H1 (cell line): ENCODE results near the gene RAB14. TPM values are rescaled to one million over a fixed set of nuclear protein-coding genes. Genes with fewer than 3 reads are reported as not detected.

Experiments
- CTCF ChIA-PET: fragments of 300-600 bp; sonication (Branson Sonifier 250); formaldehyde crosslinking; loops from one replicate; lab custom pipeline; 2021; ENCODE audit not compliant: partially characterized antibody; lab: Charles Lee
- POLR2A ChIA-PET: fragments of 300-600 bp; sonication (Branson Sonifier 250); formaldehyde crosslinking; loops from one replicate; lab custom pipeline; 2021; ENCODE audit warnings: inconsistent platforms; ENCODE audit not compliant: partially characterized antibody; lab: Charles Lee
- DNase-seq, 2 experiments: peaks; one replicate each; pipeline versions ENCODE4 v3.0.0 to v3.0.0-alpha.2; 2010 to 2022; ENCODE audit warnings: low spot score in 2 of 2, low read depth in 1 of 2, mixed read lengths in 1 of 2
- FAIRE-seq: peaks from 2 replicates; lab custom pipeline; 2011; peaks lifted over from hg19 to GRCh38; lab: Jason Lieb, UNC
- H2AFZ ChIP-seq: 2 replicates; pipeline ENCODE4 v1.8.1; 2012; ENCODE audit warnings: low read length, inconsistent platforms
- H2AK5ac ChIP-seq: 2 replicates; pipeline ENCODE4 v1.6.1; 2013; ENCODE audit warnings: low read depth, low read length
- H2BK120ac ChIP-seq: replicated peaks from 2 replicates; pipeline ENCODE3; 2013; ENCODE audit warnings: low read depth, low read length, inconsistent platforms
- H2BK12ac ChIP-seq: 2 replicates; pipeline ENCODE4 v1.6.1; 2013; ENCODE audit warnings: low read depth, low read length
- H2BK15ac ChIP-seq: 2 replicates; pipeline ENCODE4 v1.6.1; 2013; ENCODE audit warnings: low read length
- H2BK20ac ChIP-seq: 2 replicates; pipeline ENCODE4 v1.6.1; 2013; ENCODE audit warnings: low read length
- H2BK5ac ChIP-seq: 2 replicates; pipeline ENCODE4 v1.6.1; 2013; ENCODE audit warnings: low read depth, low read length
- H3K14ac ChIP-seq: 2 replicates; pipeline ENCODE4 v1.6.1; 2013; ENCODE audit warnings: inconsistent platforms; ENCODE audit not compliant: insufficient read length
- H3K18ac ChIP-seq: 2 replicates; pipeline ENCODE4 v1.6.1; 2013; ENCODE audit warnings: low read length; ENCODE audit errors: extremely low read depth
- H3K23ac ChIP-seq: 2 replicates; pipeline ENCODE4 v1.6.1; 2013; ENCODE audit warnings: inconsistent platforms; ENCODE audit not compliant: insufficient read length
- H3K23me2 ChIP-seq: 2 replicates; pipeline ENCODE4 v1.6.1; 2013; ENCODE audit warnings: low read depth, low read length
- H3K27ac ChIP-seq: 2 replicates; pipeline ENCODE4 v1.6.1; 2011; ENCODE audit warnings: low read depth, low read length, inconsistent platforms
- H3K27me3 ChIP-seq, 4 experiments: replicated peaks in 1 of 4; 1 replicate in 1 of 4; 2 replicates in 3 of 4; pipeline versions ENCODE4 v1.6.1 to v1.8.1; 2011 to 2013; ENCODE audit warnings: low read length in 3 of 4, mild to moderate bottlenecking in 3 of 4, inconsistent platforms in 2 of 4, mixed read lengths in 2 of 4, moderate library complexity in 1 of 4; ENCODE audit not compliant: control insufficient read depth in 3 of 4, insufficient read depth in 3 of 4; ENCODE audit errors: extremely low read depth in 1 of 4
- H3K36me3 ChIP-seq, 4 experiments: 2 replicates each; pipeline versions ENCODE4 v1.6.1 to v1.8.1; 2011 to 2013; ENCODE audit warnings: mild to moderate bottlenecking in 4 of 4, low read length in 3 of 4, moderate library complexity in 2 of 4, control low read depth in 1 of 4, inconsistent platforms in 1 of 4; ENCODE audit not compliant: insufficient read depth in 4 of 4, control insufficient read depth in 2 of 4
- H3K4ac ChIP-seq: replicated peaks from 2 replicates; pipeline ENCODE3; 2013; ENCODE audit warnings: low read length, low read depth, mixed read lengths, inconsistent platforms; ENCODE audit not compliant: insufficient read length
- H3K4me1 ChIP-seq, 4 experiments: replicated peaks in 1 of 4; 1 replicate in 1 of 4; 2 replicates in 3 of 4; pipeline versions ENCODE4 v1.6.1 to v1.8.1; 2011 to 2013; ENCODE audit warnings: low read length in 3 of 4, inconsistent platforms in 2 of 4, mixed read lengths in 1 of 4; ENCODE audit not compliant: insufficient read depth in 4 of 4, control insufficient read depth in 3 of 4
- H3K4me2 ChIP-seq, 2 experiments: 2 replicates each; pipeline versions ENCODE4 v1.6.1 to v1.8.1; 2011 to 2013; ENCODE audit warnings: low read depth in 2 of 2, low read length in 2 of 2, control low read depth in 1 of 2, inconsistent platforms in 1 of 2, mild to moderate bottlenecking in 1 of 2; ENCODE audit not compliant: insufficient read depth in 1 of 2
- H3K4me3 ChIP-seq, 4 experiments: fragments of 200-600, 300-600 bp in 1 of 4; sonication (generic), shearing (Covaris generic), sonication (Bioruptor Twin) in 1 of 4; 2 replicates each; pipeline versions ENCODE4 v1.5.1 to v1.8.1; 2011 to 2016; ENCODE audit warnings: low read length in 4 of 4, low read depth in 3 of 4, control low read depth in 2 of 4, inconsistent platforms in 2 of 4, mild to moderate bottlenecking in 2 of 4, mixed read lengths in 1 of 4, moderate library complexity in 1 of 4; ENCODE audit not compliant: insufficient read depth in 2 of 4; ENCODE audit errors: extremely low read depth in 1 of 4
- H3K56ac ChIP-seq: replicated peaks from 2 replicates; pipeline ENCODE3; 2013; ENCODE audit warnings: low read depth, mild to moderate bottlenecking, mixed read lengths, low read length, inconsistent platforms; ENCODE audit not compliant: insufficient read length
- H3K79me1 ChIP-seq: 2 replicates; pipeline ENCODE4 v1.6.1; 2013; ENCODE audit warnings: low read depth, low read length, control low read depth
- H3K79me2 ChIP-seq, 2 experiments: 2 replicates each; pipeline versions ENCODE4 v1.6.1 to v1.8.1; 2012 to 2013; ENCODE audit warnings: low read length in 2 of 2, mild to moderate bottlenecking in 2 of 2, inconsistent platforms in 1 of 2; ENCODE audit not compliant: insufficient read depth in 2 of 2, control insufficient read depth in 1 of 2
- H3K9ac ChIP-seq, 4 experiments: replicated peaks in 1 of 4; 1 replicate in 1 of 4; 2 replicates in 3 of 4; pipeline versions ENCODE4 v1.6.1 to v1.8.1; 2011 to 2013; ENCODE audit warnings: low read depth in 3 of 4, low read length in 3 of 4, control low read depth in 2 of 4, mild to moderate bottlenecking in 2 of 4, moderate library complexity in 2 of 4, inconsistent platforms in 1 of 4; ENCODE audit errors: extremely low read depth in 1 of 4
- H3K9me3 ChIP-seq, 2 experiments: 2 replicates each; pipeline versions ENCODE4 v1.6.1 to v1.8.1; 2012 to 2013; ENCODE audit warnings: mild to moderate bottlenecking in 2 of 2, moderate library complexity in 2 of 2, control low read depth in 1 of 2, inconsistent platforms in 1 of 2, low read depth in 1 of 2, low read length in 1 of 2, mixed read lengths in 1 of 2; ENCODE audit not compliant: insufficient read depth in 2 of 2
- H4K20me1 ChIP-seq, 2 experiments: replicated peaks in 1 of 2; 2 replicates each; pipeline versions ENCODE3 to v1.8.1; 2011 to 2013; ENCODE audit warnings: inconsistent platforms in 2 of 2, low read length in 2 of 2, mild to moderate bottlenecking in 1 of 2; ENCODE audit not compliant: insufficient read depth in 2 of 2, control insufficient read depth in 1 of 2
- H4K5ac ChIP-seq: 2 replicates; pipeline ENCODE4 v1.6.1; 2013; ENCODE audit warnings: low read length, low read depth, mixed read lengths, inconsistent platforms; ENCODE audit not compliant: insufficient read length
- H4K8ac ChIP-seq: 2 replicates; pipeline ENCODE4 v1.8.0; 2013; ENCODE audit warnings: mild to moderate bottlenecking, moderate library complexity, low read length, inconsistent platforms; ENCODE audit not compliant: insufficient read depth; ENCODE audit errors: extremely low read depth
- H4K91ac ChIP-seq: replicated peaks from 2 replicates; pipeline ENCODE3; 2013; ENCODE audit warnings: low read length, mixed read lengths, inconsistent platforms; ENCODE audit not compliant: insufficient read length
- CTBP2 ChIP-seq: IDR thresholded peaks from 2 replicates; pipeline ENCODE4 v1.7.0; 2011; ENCODE audit warnings: borderline replicate concordance, mild to moderate bottlenecking, moderate library complexity, mixed read lengths, low read length; ENCODE audit not compliant: insufficient read depth, insufficient read length
- GTF2F1 ChIP-seq: IDR thresholded peaks from 2 replicates; pipeline ENCODE4 v1.6.1; 2012; ENCODE audit warnings: low read depth, low read length, improper control_type of control experiment, borderline replicate concordance
- MAFK ChIP-seq: IDR thresholded peaks from 2 replicates; pipeline ENCODE4 v1.6.1; 2012; ENCODE audit warnings: low read depth, mild to moderate bottlenecking, improper control_type of control experiment, low read length
- RAD21 ChIP-seq, 2 experiments: IDR thresholded peaks in 1 of 2; conservative IDR thresholded peaks in 1 of 2; 2 replicates each; pipeline ENCODE4 v1.6.1; 2011; ENCODE audit warnings: low read depth in 2 of 2, low read length in 2 of 2, improper control_type of control experiment in 1 of 2, inconsistent platforms in 1 of 2, mild to moderate bottlenecking in 1 of 2, moderate library complexity in 1 of 2
- SAP30 ChIP-seq: fragments of 300-600 bp; sonication (generic); IDR thresholded peaks from 2 replicates; pipeline ENCODE4 v1.7.1; 2012; ENCODE audit warnings: low read length, moderate library complexity, mild to moderate bottlenecking, inconsistent platforms; ENCODE audit not compliant: insufficient read depth, insufficient replicate concordance
- SP4 ChIP-seq: IDR thresholded peaks from 2 replicates; pipeline ENCODE4 v1.6.1; 2012; ENCODE audit warnings: low read length, inconsistent platforms
- TBP ChIP-seq: IDR thresholded peaks from 2 replicates; pipeline ENCODE4 v1.6.1; 2011; ENCODE audit warnings: low read depth, low read length, improper control_type of control experiment
- ZNF274 ChIP-seq: IDR thresholded peaks from 2 replicates; pipeline ENCODE4 v1.7.0; 2012; ENCODE audit warnings: low read length, borderline replicate concordance; ENCODE audit errors: extremely low read depth
- polyA plus RNA-seq, 7 experiments: library from polyadenylated mRNA; depleted of rRNA in 3 of 7; stranded (reverse) in 5 of 7; unstranded in 2 of 7; fragments of >200 nt in 5 of 7; fragments of 200-250 nt in 2 of 7; gene quantifications; 1 replicate in 5 of 7; 2 replicates in 1 of 7; 4 replicates in 1 of 7; pipeline versions ENCODE4 v1.2.1 to v1.2.3, GENCODE V29; 2011 to 2013; ENCODE audit warnings: missing spikeins in 2 of 7, mixed read lengths in 2 of 7
- total RNA-seq: library from RNA; stranded (reverse); fragmentation: NEBNext Ultra II Directional; extraction: Animal tissue kit (Norgen Biotek cat#: 25700); gene quantifications from 2 replicates; pipeline ENCODE4 v1.2.1, GENCODE V29; 2021

Gene RAB14
- total and polyA plus RNA-seq, 2 of the 8 experiments (the other 6 are each of a cell fraction or from before 2014, with no cell fraction given): 9.1 to 44.8 TPM

- peaks cover 3% of the 10 kb centered on the region; the same call in 1 of the 2 replicates for H3K23me2 ChIP-seq
- H2BK12ac ChIP-seq: no peak overlapping the region
- no peak overlapping the region for H3K9ac ChIP-seq
- no peak for DNase-seq
- no peak overlapping the region for H3K18ac ChIP-seq
- no peak overlapping the region for H3K4ac ChIP-seq
- no peak overlapping the region for H2BK5ac ChIP-seq
- CTCF ChIA-PET: interaction anchor here (0.7 to 1.5 kb wide), 2 partner anchors 9 to 15 kb away, joined by 3 to 5 read pairs; no protein-coding TSS in a partner anchor
- POLR2A ChIA-PET: interaction anchor here (1.4 kb wide), 1 partner anchor 17 kb away, joined by 3 read pairs; no protein-coding TSS in a partner anchor
- no peak overlapping the region for H3K23ac ChIP-seq
- no peak overlapping the region for H3K56ac ChIP-seq
- no peak overlapping the region for H4K8ac ChIP-seq
- no peak overlapping the region for H3K27ac ChIP-seq
- H2BK120ac ChIP-seq: no peak overlapping the region
- H4K91ac ChIP-seq: no peak overlapping the region
- H4K5ac ChIP-seq: no peak overlapping the region
- H2AK5ac ChIP-seq: no peak overlapping the region
- H4K20me1 ChIP-seq: no peaks in the 10 kb centered on the region
- H3K9me3 ChIP-seq: no peaks in the 10 kb centered on the region
- no peak overlapping the region for H2BK20ac ChIP-seq
- FAIRE-seq: no peak
- H3K4me2 ChIP-seq: no peak overlapping the region
- no peak overlapping the region for H2BK15ac ChIP-seq
- no peak overlapping the region for H3K4me3 ChIP-seq
- no peak overlapping the region for H2AFZ ChIP-seq
- H3K36me3 ChIP-seq: peaks cover 0 to 12% (median 0%) of the 10 kb centered on the region in 4 experiments; a peak in 2 of 8 replicates
- H3K79me2 ChIP-seq: no peaks in the 10 kb centered on the region
- H3K27me3 ChIP-seq: no peaks in the 10 kb centered on the region; a peak in 1 of 7 replicates
- no peak overlapping the region for H3K14ac ChIP-seq
- peaks cover 0 to 8% (median 2%) of the 10 kb centered on the region in 4 experiments; a peak in 2 of 7 replicates for H3K4me1 ChIP-seq
- no peaks in the 10 kb centered on the region for H3K79me1 ChIP-seq
- TF ChIP-seq RAD21 (IDR thresholded peaks at IDR 0.05 in 1 of 2, conservative IDR thresholded peaks at IDR 0.05 in 1 of 2; ENCODE audit: low read depth in 2 of 2, low read length in 2 of 2) (no peak), MAFK (no peak), CTBP2 (no peak), TBP (no peak), SAP30 (no peak), SP4 (no peak), GTF2F1 (no peak), ZNF274 (no peak)
Observed at GRCh38 chr9:121138561-121138960, 63.1 kb downstream of the RAB14 start.
